ENCODE measurements around the gene SLC25A41. TPM values are rescaled to one million over a fixed set of nuclear protein-coding genes. Genes with fewer than 3 reads are reported as not detected.

Gene SLC25A41
- total RNA-seq, 4 donors from 2014 or later = 0.52 TPM; not detected in 3

DNA sequence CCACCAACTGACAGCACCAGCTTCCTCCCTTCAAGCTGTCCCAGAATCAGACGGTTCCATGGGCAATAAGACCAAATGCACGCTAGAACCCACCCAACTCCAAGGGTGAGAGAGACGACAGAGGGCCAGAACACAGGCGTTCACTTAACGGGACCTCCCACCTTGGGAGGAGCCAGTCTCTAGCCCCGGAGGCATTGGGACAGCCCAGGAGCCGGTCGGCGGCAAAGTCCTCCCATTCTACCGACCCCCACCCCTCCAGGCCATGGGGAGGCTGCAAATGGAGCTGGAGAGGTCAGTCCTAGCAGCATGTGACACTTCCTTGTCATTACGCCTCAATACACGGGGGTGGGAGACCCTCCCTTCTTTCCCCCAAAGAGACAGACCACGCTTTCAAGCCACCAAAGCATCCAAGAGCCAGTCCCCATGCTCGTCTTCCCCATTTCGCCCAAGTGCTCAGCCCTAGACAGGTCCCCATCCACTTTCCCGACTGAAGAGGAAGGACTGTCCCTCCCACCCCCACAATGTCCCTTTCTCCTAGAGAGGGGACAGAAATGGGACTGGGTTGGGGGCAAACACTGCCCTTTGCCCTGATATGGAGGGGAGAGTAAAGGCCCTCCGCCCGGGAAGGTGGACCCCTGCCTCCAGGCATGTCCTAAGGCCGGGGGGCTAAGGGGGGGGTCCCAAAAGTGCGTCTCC lies 9.9 kb downstream of the SLC25A41 start:
- TF ChIP-seq, protein P1, sequence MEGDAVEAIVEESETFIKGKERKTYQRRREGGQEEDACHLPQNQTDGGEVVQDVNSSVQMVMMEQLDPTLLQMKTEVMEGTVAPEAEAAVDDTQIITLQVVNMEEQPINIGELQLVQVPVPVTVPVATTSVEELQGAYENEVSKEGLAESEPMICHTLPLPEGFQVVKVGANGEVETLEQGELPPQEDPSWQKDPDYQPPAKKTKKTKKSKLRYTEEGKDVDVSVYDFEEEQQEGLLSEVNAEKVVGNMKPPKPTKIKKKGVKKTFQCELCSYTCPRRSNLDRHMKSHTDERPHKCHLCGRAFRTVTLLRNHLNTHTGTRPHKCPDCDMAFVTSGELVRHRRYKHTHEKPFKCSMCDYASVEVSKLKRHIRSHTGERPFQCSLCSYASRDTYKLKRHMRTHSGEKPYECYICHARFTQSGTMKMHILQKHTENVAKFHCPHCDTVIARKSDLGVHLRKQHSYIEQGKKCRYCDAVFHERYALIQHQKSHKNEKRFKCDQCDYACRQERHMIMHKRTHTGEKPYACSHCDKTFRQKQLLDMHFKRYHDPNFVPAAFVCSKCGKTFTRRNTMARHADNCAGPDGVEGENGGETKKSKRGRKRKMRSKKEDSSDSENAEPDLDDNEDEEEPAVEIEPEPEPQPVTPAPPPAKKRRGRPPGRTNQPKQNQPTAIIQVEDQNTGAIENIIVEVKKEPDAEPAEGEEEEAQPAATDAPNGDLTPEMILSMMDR (IDR thresholded peaks at IDR 0.05) = no peak
- no peak for TF ChIP-seq POLR2A (IDR thresholded peaks at IDR 0.05)
- intact Hi-C loops (cut with DNase I; ENCODE audit: low total_unique reads) = no loop called here
- Histone ChIP-seq H3K36me3 (no peaks in the 10 kb centered on the region), H3K27me3 (no peaks in the 10 kb centered on the region), H3K4me3 (peak overlapping the region; percentile 85 to 89), H3K9me3 (no peaks in the 10 kb centered on the region), H3K27ac (peak overlapping the region; percentile 78 to 87), H3K4me1 (peaks cover 0 to 8% of the 10 kb centered on the region in 2 donors)
- DNase-seq = peak; percentile 21 to 34

DNA sequence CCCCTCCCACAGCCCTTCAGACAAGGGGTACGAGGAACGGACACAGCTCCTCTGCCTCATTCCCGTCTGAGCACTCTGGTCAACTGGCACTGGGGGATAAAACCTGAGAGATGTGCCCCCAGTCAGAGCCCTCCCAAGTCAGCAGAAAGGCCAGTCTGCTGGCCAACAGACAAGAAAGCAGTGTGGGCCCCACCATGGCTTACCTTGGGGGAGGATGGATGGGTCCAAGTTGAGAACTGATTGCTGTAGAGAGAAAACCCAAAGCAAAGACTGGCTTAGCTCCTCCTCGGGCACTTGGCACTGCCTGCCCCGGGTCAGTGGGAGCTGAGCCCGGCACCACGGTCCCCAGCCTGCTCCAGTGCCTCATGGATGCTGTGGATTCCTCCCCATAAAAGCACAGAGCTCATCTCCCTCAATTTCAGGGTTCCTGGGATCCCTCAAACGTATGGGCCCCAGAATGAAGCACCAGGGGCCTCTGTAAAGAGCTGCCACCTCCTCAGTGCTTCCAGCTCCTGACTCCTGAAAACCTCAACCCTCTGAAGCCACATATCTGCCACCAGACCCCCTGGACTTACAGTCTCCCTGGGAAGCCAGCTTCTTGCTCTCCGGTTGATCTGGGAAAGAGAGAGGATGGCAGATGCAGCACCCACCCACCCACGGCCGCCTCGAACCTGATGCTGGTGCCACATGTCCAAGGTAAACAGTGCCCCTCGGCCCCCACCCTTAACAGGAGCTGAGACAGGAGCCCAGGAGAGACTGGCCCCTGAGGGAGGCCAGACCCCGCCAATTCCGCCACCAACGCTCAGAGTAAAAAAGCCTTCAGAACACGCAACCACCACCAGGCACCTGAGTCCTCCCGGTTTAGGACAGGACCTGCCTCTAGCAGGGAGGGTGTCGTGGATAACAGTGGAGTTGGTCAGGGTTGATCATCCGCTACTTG lies 12.2 kb downstream of the SLC25A41 start:
- Histone ChIP-seq H3K27me3 (no peaks in the 10 kb centered on the region), H3K9me3 (no peaks in the 10 kb centered on the region), H3K27ac (no peak overlapping the region), H3K4me3 (no peak overlapping the region), H3K36me3 (no peaks in the 10 kb centered on the region), H3K4me1 (peaks cover 5 to 8% of the 10 kb centered on the region in 2 donors)
- intact Hi-C loops (cut with DNase I; ENCODE audit: low total_unique reads) = no loop called here
- TF ChIP-seq POLR2A (IDR thresholded peaks at IDR 0.05) = no peak
- TF ChIP-seq, protein P1 (IDR thresholded peaks at IDR 0.05) = no peak
- DNase-seq = no peak

DNA sequence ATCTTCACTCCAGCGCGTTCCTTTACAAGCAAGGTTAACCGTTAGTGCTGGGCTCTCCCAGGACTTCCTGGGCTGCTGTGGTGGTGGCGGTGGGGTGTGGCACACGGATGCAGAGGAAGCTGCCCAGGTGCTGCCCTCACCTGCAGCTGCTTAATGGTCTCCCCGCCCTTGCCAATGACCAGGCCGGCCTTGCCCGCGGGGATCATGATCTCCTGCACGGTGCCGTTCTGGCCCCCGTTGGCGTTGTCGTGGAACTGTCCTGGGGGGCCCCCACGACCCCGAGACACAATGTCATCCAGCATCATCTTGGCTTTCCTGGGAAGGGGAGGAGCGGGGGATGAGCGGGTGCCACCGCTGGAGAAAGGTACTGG lies 15.0 kb downstream of the SLC25A41 start:
- Histone ChIP-seq H3K9me3 (no peaks in the 10 kb centered on the region), H3K27ac (no peak overlapping the region), H3K4me1 (peaks cover 5 to 12% of the 10 kb centered on the region in 2 donors), H3K4me3 (no peak overlapping the region), H3K36me3 (no peaks in the 10 kb centered on the region), H3K27me3 (no peaks in the 10 kb centered on the region)
- intact Hi-C loops (cut with DNase I; ENCODE audit: low total_unique reads) = no loop called here
- TF ChIP-seq POLR2A (IDR thresholded peaks at IDR 0.05) = no peak
- TF ChIP-seq, protein P1 (IDR thresholded peaks at IDR 0.05) = no peak
- no peak for DNase-seq

DNA sequence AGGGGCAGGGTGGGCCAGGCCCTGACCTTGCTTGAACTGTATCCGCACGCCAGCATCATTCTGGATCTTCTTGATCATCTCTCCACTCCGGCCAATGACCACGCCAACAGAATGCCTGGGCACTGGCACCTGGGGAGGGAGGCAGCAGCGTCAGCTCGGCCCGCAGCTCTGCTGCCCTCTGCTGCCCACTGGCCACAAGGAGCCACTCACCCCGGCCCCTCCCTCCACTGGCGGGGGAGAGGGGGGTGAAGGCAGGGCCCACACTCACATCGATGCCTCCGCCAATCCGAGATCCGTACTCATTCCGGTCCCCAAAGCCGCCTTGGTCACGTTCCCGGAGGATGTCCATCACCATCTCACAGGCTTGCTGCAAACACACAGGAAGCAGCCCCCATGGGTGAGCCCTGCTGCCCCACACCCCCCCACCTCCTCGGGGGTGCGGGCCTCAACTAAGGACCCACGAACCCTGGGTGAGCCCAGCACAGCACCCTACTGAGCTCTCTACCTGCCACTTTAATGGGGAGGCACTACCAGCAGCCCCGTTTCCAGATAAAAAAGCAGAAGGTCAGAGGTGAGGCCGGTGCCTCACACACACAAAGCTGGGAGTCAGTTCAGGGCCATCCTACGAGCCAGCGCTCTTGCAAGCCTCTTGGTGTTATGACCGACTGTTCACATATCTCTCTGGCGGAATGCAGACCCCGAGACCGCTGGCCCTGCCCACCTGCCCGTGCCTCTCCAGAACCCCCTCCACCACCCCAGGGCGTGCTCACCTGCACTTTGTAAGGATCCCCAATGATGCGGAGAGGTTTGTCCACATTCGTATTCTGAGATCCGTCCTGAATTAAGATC lies 15.6 kb downstream of the SLC25A41 start:
- H3K4me1 ChIP-seq = peaks cover 5 to 6% of the 10 kb centered on the region in 2 donors
- H3K27me3 ChIP-seq = no peaks in the 10 kb centered on the region
- no peaks in the 10 kb centered on the region for H3K9me3 ChIP-seq
- H3K36me3 ChIP-seq = no peaks in the 10 kb centered on the region
- DNase-seq = peak; percentile 63 to 66
- no peak overlapping the region for H3K4me3 ChIP-seq
- no peak for TF ChIP-seq POLR2A (IDR thresholded peaks at IDR 0.05)
- TF ChIP-seq, protein P1 (IDR thresholded peaks at IDR 0.05) = peak; percentile 42 to 68 (median 60)
- intact Hi-C loops (cut with DNase I; ENCODE audit: low total_unique reads) = no loop called here
- H3K27ac ChIP-seq = peak overlapping the region; percentile 20 to 65
